VCaP (cell line): ENCODE data around the gene TMEM117.

Experiments
- H3K27ac ChIP-seq: fragments of 450-650 bp; 2 replicates; pipeline ENCODE4 v1.5.1; 2017
- CTCF ChIP-seq: fragments of 450-650 bp; conservative IDR thresholded peaks from 2 replicates; pipeline ENCODE4 v1.5.1; 2017; ENCODE audit warnings: mild to moderate bottlenecking, moderate library complexity

TMEM117 gene

GRCh38 chr12:43979450-43979849, 143.6 kb downstream of the TMEM117 start:
- H3K27ac ChIP-seq: no peak overlapping the region
- TF ChIP-seq CTCF: no peak

GRCh38 chr12:43980627-43981191, 144.8 kb downstream of the TMEM117 start:
- TF ChIP-seq CTCF: no peak
- no peak overlapping the region for H3K27ac ChIP-seq

- no peak for TF ChIP-seq CTCF
- H3K27ac ChIP-seq: no peak overlapping the region
Measured at GRCh38 chr12:43981726-43982125, 145.8 kb downstream of the TMEM117 start.

- H3K27ac ChIP-seq: no peak overlapping the region
- no peak for TF ChIP-seq CTCF
Measured at GRCh38 chr12:43982544-43982943, 146.7 kb downstream of the TMEM117 start.

GRCh38 chr12:43988838-43989560, 153.1 kb downstream of the TMEM117 start:
- no peak overlapping the region for H3K27ac ChIP-seq
- no peak for TF ChIP-seq CTCF

GRCh38 chr12:43992856-43993255, 157.0 kb downstream of the TMEM117 start:
- no peak overlapping the region for H3K27ac ChIP-seq
- TF ChIP-seq CTCF: no peak

- no peak overlapping the region for H3K27ac ChIP-seq
- peak; percentile 82 for TF ChIP-seq CTCF
Measured at GRCh38 chr12:44000309-44000952, 164.6 kb downstream of the TMEM117 start.
